ENCODE measurements around the gene CHST9. TPM values are rescaled to one million over a fixed set of nuclear protein-coding genes. Genes with fewer than 3 reads are reported as not detected.

The CHST9 gene
- total RNA-seq (2021) (15.9 to 19.2 TPM (median 16.8 TPM) in 3 replicates), Bru-seq, nascent RNA (percentile 82 among the genes with signal in this experiment)
- long read RNA-seq, experiment 1, full-length matches to known transcripts: 94 of 116 reads
- long read RNA-seq, experiment 1, partial matches to known transcripts: 4 of 116 reads
- long read RNA-seq, experiment 1, other reads (novel, unspliced or antisense): 18 of 116 reads
- long read RNA-seq, experiment 2, full-length matches to known transcripts: 16 of 34 reads
- long read RNA-seq, experiment 2, partial matches to known transcripts: 3 of 34 reads
- long read RNA-seq, experiment 2, other reads (novel, unspliced or antisense): 15 of 34 reads
- long read RNA-seq, experiment 3, full-length matches to known transcripts: 23 of 29 reads
- long read RNA-seq, experiment 3, partial matches to known transcripts: 1 of 29 reads
- long read RNA-seq, experiment 3, other reads (novel, unspliced or antisense): 5 of 29 reads

- TF ChIP-seq, protein P1, sequence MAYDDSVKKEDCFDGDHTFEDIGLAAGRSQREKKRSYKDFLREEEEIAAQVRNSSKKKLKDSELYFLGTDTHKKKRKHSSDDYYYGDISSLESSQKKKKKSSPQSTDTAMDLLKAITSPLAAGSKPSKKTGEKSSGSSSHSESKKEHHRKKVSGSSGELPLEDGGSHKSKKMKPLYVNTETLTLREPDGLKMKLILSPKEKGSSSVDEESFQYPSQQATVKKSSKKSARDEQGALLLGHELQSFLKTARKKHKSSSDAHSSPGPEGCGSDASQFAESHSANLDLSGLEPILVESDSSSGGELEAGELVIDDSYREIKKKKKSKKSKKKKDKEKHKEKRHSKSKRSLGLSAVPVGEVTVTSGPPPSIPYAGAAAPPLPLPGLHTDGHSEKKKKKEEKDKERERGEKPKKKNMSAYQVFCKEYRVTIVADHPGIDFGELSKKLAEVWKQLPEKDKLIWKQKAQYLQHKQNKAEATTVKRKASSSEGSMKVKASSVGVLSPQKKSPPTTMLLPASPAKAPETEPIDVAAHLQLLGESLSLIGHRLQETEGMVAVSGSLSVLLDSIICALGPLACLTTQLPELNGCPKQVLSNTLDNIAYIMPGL (CRISPR knock-in tag; IDR thresholded peaks at IDR 0.05): no peak
- TF ChIP-seq NFYB (CRISPR knock-in tag; conservative IDR thresholded peaks at IDR 0.05; ENCODE audit: low read depth): no peak
- TF ChIP-seq JUN (CRISPR knock-in tag; IDR thresholded peaks at IDR 0.05): no peak
- TF ChIP-seq ZNF138 (CRISPR knock-in tag; conservative IDR thresholded peaks at IDR 0.05): no peak
- 0 out of 2 replicates have a peak, but pooled peaks have one; percentile 56 for TF ChIP-seq MAX (CRISPR knock-in tag; IDR thresholded peaks at IDR 0.05)
- 0 out of 2 replicates have a peak, but pooled peaks have one; percentile 42 for TF ChIP-seq FOXP1 (CRISPR knock-in tag; IDR thresholded peaks at IDR 0.05; ENCODE audit: borderline replicate concordance)
- TF ChIP-seq RELA (CRISPR knock-in tag; IDR thresholded peaks at IDR 0.05; ENCODE audit: borderline replicate concordance): no peak
- no peak for TF ChIP-seq TCF7 (CRISPR knock-in tag; IDR thresholded peaks at IDR 0.05; ENCODE audit: low read depth)
- no peak for TF ChIP-seq ZNF425 (CRISPR knock-in tag; conservative IDR thresholded peaks at IDR 0.05)
- TF ChIP-seq, protein P2, sequence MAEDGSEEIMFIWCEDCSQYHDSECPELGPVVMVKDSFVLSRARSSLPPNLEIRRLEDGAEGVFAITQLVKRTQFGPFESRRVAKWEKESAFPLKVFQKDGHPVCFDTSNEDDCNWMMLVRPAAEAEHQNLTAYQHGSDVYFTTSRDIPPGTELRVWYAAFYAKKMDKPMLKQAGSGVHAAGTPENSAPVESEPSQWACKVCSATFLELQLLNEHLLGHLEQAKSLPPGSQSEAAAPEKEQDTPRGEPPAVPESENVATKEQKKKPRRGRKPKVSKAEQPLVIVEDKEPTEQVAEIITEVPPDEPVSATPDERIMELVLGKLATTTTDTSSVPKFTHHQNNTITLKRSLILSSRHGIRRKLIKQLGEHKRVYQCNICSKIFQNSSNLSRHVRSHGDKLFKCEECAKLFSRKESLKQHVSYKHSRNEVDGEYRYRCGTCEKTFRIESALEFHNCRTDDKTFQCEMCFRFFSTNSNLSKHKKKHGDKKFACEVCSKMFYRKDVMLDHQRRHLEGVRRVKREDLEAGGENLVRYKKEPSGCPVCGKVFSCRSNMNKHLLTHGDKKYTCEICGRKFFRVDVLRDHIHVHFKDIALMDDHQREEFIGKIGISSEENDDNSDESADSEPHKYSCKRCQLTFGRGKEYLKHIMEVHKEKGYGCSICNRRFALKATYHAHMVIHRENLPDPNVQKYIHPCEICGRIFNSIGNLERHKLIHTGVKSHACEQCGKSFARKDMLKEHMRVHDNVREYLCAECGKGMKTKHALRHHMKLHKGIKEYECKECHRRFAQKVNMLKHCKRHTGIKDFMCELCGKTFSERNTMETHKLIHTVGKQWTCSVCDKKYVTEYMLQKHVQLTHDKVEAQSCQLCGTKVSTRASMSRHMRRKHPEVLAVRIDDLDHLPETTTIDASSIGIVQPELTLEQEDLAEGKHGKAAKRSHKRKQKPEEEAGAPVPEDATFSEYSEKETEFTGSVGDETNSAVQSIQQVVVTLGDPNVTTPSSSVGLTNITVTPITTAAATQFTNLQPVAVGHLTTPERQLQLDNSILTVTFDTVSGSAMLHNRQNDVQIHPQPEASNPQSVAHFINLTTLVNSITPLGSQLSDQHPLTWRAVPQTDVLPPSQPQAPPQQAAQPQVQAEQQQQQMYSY (CRISPR knock-in tag; IDR thresholded peaks at IDR 0.05): no peak
- no peak for TF ChIP-seq SMAD4 (CRISPR knock-in tag; IDR thresholded peaks at IDR 0.05)
- peak; percentile 40 for TF ChIP-seq SP1 (CRISPR knock-in tag; conservative IDR thresholded peaks at IDR 0.05)
- no peak for TF ChIP-seq CDX4 (CRISPR knock-in tag; IDR thresholded peaks at IDR 0.05; ENCODE audit: borderline replicate concordance)
- Mint-ChIP-seq H3K36me3 (no peaks in the 10 kb centered on the region), H3K4me3 (peak within 1 kb of the TSS; percentile 84), H3K9me3 (no peaks in the 10 kb centered on the region), H3K27ac (peak within 1 kb of the TSS; percentile 44), H3K27me3 (ENCODE audit: low read depth) (peaks cover 3% of the 10 kb centered on the region; the same call in 1 of the 2 replicates), H3K4me1 (peaks cover 39% of the 10 kb centered on the region)
- CTCF ChIA-PET: interaction anchor here (0.6 to 1.3 kb wide), 4 partner anchors 43 to 391 kb away, joined by 3 to 4 read pairs (median 3); no protein-coding TSS in a partner anchor
- peak; percentile 72 for DNase-seq (ENCODE audit: low spot score)
- peak; percentile 87 for ATAC-seq
- POLR2A ChIA-PET: interaction anchor here (0.5 to 1.0 kb wide), 2 partner anchors 48 to 190 kb away, joined by 3 read pairs; no protein-coding TSS in a partner anchor
These were observed at the start of gene CHST9 for GRCh38 chr18:27185025-27185763. Gene CHST9 (minus strand): TSS chr18:27185308. CDS start chr18:27142809, 42,499 bp downstream.

All from WTC11 (cell line).